NCI-H510A (cell line): ENCODE data around the gene DUS3L.
"Not testable (repeated sequence)": the region's sequence is repeated elsewhere in the genome, so short reads cannot be mapped to it uniquely, and the experiment has no call there.

Experiments
- DNase-seq: peaks from one replicate; lab custom pipeline; 2025; lab: John Stamatoyannopoulos, UW

Gene DUS3L

DNA sequence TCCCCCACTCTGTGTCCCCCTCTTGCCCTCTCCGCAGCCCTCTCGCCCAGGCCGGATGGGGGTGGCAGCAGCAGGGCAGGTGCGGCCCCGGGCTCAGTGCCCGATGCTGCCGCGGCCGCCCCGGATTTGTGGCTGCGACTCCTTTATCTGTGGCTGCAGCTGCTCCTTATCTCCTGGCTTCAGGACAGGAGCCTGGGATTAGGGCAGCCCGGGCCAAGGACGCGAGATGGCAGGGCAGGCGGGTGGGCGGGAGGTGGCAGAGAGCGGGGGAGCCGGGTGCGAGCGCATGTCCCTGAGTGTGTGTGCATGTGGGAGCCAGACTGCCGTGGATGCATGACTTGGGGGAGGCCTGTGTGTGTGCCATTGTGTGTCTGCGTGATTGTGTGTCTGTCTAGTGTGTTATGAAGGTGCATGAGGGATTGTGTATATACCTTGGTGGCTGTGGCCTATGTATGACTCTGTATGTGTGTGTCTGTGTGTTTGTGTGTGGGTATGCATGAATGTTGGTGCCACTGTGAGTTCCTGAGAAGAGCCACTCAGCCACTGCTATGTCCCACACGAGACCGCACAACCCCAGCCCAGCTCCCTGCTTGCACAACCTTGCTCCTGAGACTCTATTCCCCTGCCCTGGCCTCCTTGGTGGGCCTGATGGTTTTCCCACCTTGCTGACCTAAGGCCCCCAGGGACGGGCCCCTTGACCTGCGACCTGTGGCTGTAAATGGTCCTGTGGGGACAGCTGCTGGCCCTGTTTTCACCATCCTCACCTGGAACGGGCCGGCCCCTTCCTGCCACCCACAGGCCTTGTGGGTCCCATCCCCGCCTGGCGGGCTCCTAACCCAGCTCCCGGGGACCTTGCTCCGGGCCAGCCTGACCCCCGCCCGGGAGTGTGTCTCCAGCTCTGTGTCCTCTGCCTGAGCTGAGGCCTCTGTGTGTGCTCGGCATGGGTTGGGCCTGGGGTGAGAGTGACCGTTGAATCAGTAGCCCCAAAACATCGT, 8.6 kb upstream of the DUS3L start:
- DNase-seq, result no peak

GRCh38 chr19:5798244-5798643, 7.3 kb upstream of the DUS3L start:
- no peak for DNase-seq

- no peak for DNase-seq
These were observed 4.5 kb upstream of the DUS3L start for GRCh38 chr19:5795382-5795919.

DNA sequence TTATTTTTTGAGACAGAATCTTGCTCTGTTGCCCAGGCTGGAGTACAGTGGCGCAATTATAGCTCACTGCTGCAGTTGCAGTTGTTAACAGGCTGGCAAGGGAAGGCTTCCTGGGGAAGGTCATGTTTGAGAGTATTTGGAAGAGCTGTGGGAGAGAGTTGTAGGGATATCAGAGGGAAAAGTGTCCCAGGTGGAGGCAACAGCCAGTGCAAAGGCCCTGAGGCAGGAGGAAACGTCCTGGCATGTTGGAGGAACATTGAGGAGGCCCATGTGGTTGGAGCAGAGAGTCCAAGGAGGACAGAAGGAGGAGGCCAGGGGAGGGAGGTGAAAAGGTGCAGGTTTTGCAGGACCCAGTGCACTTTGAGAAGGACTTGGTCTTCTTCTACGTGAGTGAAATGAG, 2.2 kb upstream of the DUS3L start:
- no peak for DNase-seq

DNA sequence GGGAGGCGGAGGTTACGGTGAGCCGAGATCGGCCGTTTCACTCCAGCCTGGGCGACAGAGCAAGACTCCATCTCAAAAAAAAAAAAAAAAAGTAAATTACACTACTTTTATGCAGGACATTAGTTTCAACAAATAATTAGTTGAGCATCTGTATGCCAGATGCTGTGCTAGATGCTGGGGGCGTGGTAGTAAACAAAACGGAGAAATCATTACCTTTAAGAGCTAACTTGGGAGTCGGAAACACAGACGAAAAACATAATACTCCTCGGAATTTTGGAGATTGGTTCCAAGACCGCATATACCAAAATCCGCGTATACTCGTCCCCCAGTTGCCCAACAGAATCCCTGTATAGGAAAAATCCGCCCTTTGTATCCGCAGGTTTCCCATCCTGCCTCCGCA, 1.3 kb upstream of the DUS3L start:
- no peak for DNase-seq

GRCh38 chr19:5789886-5790558, 941 bp downstream of the DUS3L start:
- no peak for DNase-seq

DNA sequence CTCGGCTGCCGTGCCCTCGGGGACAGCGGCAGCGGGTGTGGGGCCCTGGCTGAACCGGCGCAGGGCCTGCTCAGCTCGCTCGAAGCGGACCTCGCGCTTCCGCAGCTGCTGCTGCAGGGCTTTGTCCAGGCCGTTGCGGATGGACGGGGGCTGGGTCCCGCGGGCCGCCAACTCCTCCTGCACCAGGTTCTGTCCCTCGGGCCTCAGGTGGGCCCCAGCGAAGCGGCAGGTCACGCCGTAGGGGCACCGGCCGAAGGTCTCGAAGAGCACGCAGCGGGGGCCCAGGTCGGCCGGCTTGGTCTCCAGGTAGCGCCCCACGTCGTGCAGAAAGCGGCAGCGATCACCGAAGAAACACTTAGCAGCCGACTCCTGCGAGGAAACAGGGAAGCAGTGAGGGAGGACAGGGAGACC, 1.6 kb downstream of the DUS3L start:
- no peak for DNase-seq

DNA sequence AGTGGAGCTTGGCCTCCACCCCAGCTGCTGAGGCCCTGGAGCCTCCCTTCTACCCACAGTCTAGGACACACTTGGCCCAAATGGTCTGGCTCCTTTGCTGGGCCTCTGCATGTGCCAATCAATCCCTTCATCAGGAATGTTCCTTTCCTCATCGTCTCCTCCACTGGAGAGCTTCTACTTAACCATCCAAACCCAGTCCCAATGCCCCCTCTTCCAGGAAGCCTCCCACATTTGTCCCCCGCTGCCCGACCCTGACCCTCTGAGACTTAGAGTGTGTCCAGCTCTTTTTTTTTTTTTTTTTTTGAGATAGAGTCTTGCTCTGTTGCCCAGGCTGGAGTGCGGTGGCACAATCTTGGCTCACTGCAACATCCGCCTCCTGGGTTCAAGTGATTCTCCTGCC, 2.5 kb downstream of the DUS3L start:
- no peak for DNase-seq

DNA sequence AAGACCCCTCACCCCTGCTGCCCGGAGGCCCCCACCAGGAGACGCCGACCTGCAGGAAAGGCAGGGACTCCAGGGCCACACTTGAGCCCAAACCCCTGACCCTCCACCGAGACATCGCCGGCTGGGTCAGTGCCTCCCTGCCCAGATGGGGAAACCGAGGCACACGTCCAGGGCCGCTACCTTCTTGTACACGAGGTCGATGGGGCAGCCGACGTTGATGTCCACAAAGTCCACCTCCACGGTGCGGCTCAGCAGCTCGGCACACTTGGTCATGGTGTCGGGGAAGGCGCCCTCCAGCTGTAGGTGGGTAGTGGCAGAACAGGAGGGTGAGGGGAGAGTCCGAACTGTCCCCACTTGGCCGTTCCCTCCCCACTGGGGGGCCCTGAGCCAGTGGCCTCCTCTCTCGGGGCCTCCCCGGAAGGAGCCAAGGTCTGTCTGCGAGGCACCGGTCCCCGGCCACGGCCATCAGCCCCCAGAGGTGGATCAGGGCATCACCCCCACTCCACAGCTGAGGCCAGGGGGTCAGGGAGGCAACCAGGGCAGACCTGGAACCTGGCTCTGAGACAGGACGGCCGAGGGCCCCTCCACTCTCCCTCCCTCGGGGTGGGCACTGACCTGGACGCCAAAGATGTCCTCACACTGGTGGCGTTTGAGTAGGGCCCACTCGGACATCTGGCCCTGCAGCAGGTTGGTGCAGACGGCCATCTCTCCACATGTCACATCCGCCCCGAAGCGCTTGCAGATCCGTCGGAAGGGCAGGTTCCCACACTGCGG, 3.4 kb downstream of the DUS3L start:
- DNase-seq, result no peak

- no peak for DNase-seq
These were observed 4.2 kb downstream of the DUS3L start for GRCh38 chr19:5786593-5787408.

DNA sequence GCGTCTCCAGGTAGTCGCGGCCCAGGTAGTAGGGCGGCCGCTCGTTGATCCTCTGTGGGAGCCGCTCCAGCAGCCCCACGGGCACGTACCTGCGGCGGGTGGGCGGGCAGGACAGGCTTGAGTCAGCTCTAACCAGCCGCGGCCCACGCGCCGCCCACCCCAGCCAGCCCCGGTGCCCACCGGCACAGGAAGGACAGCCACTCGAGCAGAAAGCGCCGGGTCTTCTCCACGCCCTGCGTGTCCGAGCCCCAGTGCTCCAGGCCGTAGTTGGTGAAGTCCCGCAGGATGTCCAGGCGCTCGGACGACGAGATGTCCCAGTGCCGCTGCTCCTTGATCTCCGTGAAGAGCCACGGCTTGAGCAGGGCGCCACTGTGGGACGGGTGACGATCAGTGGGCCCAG, 5.5 kb downstream of the DUS3L start:
- DNase-seq, result no peak

GRCh38 chr19:5784581-5785147, 6.3 kb downstream of the DUS3L start, which contains the start of gene PRR22:
Gene PRR22, minus strand, starts transcription at chr19:5784746. Its CDS starts 86 bp downstream, at chr19:5784660.
- no peak for DNase-seq

GRCh38 chr19:5782945-5783919, 7.7 kb downstream of the DUS3L start:
- DNase-seq, result no peak

- no peak for DNase-seq
These were observed 8.6 kb downstream of the DUS3L start for GRCh38 chr19:5782322-5782721.

DNA sequence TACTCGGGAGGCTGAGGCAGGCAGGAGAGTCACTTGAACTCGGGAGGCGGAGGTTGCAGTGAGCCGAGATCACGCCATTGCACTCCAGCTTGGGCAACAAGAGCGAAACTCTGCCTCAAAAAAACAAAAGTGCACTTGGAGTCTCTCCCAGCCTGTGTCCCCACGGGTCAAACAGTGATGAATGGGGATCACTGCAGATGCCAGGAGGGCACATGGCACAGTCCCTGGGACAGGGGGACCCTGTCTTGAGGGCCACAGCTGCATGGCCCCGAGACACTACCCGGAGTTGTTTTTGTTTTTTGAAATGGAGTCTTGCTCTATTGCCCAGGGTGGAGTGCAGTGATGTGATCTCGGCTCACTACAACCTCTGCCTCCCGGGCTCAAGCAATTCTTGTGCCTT, 10.0 kb downstream of the DUS3L start:
- not testable (repeated sequence) for DNase-seq

DNA sequence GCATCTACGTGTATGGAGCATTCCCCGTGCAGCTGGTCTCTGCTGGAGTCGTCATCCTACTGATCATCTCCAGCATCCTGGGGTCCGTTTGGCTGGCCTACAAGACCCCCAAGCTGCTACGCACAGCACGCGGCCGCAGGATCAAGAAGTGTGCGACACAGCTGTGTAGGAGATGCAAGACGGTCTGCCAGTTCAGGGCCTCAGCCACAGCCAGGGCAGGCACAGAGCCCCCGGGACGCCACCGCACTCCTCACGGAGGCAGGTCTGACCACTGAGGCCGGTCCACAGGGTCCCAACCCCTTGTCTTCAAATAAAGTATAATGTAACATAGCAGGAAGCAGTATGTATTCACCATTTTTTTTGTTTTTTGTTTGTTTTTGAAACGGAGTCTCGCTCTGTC, 12.6 kb downstream of the DUS3L start:
- no peak for DNase-seq

DNA sequence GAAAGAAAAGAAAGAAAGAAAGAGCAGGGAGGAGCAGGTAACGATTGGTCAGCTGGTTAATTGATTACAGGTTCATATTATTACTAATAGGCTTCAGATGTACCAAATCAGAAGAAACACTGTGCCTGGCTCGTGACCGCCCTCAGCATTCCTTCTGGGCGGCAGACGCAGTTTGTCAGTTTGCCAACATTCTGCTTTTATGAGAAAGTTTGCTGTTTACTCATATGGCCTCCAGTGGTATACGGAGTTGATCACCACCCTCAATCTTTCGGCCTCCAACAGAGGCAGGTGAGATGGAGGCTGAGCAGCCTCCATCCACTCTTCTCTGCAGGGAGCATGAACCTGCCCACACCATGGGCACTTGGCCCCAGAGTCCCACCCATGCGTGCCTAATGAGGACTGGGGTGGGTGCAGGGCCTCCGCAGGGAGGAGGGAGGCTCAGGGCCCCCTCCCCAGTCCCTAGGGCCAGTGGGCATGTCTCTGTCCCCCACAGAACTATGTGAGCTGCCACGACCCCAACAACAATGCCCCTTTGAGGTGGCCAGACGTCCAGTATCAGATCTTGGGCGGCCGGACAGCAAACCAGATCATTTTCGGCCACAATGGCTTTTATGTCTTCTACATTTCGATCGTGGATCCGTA, 15.2 kb downstream of the DUS3L start:
- no peak for DNase-seq

DNA sequence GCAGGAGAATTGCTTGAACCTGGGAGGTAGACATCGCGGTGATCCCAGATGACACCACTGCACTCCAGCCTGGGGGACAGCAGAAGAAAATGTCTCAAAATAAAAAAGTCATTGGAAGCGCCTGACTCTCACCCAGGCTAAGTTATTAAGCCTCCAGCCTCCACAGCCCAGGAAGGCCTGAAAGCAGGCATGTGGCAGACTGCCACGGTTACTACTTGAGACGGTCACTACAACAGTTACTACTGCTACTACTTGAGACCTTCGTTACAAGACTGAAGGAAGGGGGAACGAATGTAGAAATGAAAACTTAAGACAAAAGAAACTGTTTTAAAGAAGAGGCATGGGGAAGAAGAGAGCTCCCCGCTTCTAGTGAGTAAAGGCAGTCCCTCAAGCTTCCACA, 16.0 kb downstream of the DUS3L start:
- DNase-seq, result no peak

DNA sequence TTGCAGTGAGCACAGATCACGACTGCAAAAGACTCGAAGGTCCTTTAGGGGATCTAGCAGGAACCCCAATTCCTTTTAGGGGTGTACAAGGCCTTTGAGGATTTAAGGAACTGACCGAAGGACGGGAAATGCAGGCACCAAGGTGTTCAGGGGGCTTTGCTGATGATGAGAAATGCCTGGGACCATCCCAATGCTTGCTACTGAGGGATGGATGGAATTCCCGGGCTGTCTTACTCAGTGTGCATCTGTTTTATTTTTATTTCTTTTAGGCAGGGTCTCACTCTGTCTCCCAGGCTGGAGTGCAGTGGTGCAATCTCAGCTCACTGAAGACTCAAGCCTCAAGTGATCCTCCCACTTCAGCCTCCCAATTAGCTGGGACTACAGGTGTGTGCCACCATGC, 17.7 kb downstream of the DUS3L start:
- no peak for DNase-seq
